Endothelial cell of umbilical vein (primary cell): ENCODE data around the gene SLIT1. TPM values are rescaled to one million over a fixed set of nuclear protein-coding genes. Genes with fewer than 3 reads are reported as not detected.

ENCODE experiments used
- BruUV-seq: library from RNA; stranded (reverse); fragments of 400-500 nt; replicated peaks from 2 replicates; lab custom pipeline; 2021; lab: Mats Ljungman, UMichigan
- CTCF ChIA-PET: fragments of 300-600, 350-600 bp; sonication (Branson Sonifier 250); formaldehyde crosslinking; loops from one replicate; lab custom pipeline; 2021; ENCODE audit warnings: antibody characterized with exemption, inconsistent platforms; lab: Charles Lee
- POLR2A ChIA-PET: fragments of 300-600, 350-600 bp; sonication (Branson Sonifier 250); formaldehyde crosslinking; loops from one replicate; lab custom pipeline; 2021; ENCODE audit warnings: antibody characterized with exemption, inconsistent platforms; lab: Charles Lee
- DNase-seq: peaks from one replicate; pipeline ENCODE4 v3.0.0-alpha.2; 2011; ENCODE audit warnings: low read depth, low spot score
- FAIRE-seq: peaks from 2 replicates; lab custom pipeline; 2011; peaks lifted over from hg19 to GRCh38; lab: Jason Lieb, UNC
- H2AFZ ChIP-seq: 2 replicates; pipeline ENCODE4 v1.6.0; 2012; ENCODE audit warnings: low read depth, low read length, control low read depth, inconsistent platforms
- H3K27ac ChIP-seq: 2 replicates; pipeline ENCODE4 v1.5.1; 2011; ENCODE audit warnings: low read depth, mild to moderate bottlenecking, control low read depth, low read length, moderate library complexity; ENCODE audit not compliant: insufficient read depth
- H3K27me3 ChIP-seq, 2 experiments: 2 replicates each; pipeline versions ENCODE4 v1.6.0 to v1.6.1; 2011; ENCODE audit warnings: low read length in 2 of 2, mixed read lengths in 1 of 2; ENCODE audit not compliant: control insufficient read depth in 2 of 2, insufficient read depth in 2 of 2
- H3K36me3 ChIP-seq, 2 experiments: 2 replicates in 1 of 2; 3 replicates in 1 of 2; pipeline ENCODE4 v1.5.1; 2011; ENCODE audit warnings: low read length in 2 of 2, mild to moderate bottlenecking in 1 of 2, moderate library complexity in 1 of 2; ENCODE audit not compliant: control insufficient read depth in 2 of 2, insufficient read depth in 2 of 2; ENCODE audit errors: extremely low read depth in 1 of 2
- H3K4me1 ChIP-seq: 3 replicates; pipeline ENCODE4 v1.5.1; 2011; ENCODE audit warnings: mild to moderate bottlenecking, low read length; ENCODE audit not compliant: control insufficient read depth, insufficient read depth; ENCODE audit errors: extremely low read depth
- H3K4me2 ChIP-seq: 2 replicates; pipeline ENCODE4 v1.6.1; 2011; ENCODE audit warnings: low read length, control low read depth, mixed read lengths; ENCODE audit not compliant: insufficient read depth
- H3K4me3 ChIP-seq, 3 experiments: fragments of 200-600 bp in 1 of 3; sonication (generic), shearing (Covaris generic) in 1 of 3; replicated peaks in 1 of 3; 2 replicates each; pipeline ENCODE4 v1.5.1; 2011 to 2016; ENCODE audit warnings: control low read depth in 3 of 3, low read length in 3 of 3, mild to moderate bottlenecking in 2 of 3, inconsistent platforms in 1 of 3, low read depth in 1 of 3, moderate library complexity in 1 of 3; ENCODE audit not compliant: insufficient read depth in 1 of 3
- H3K79me2 ChIP-seq: 2 replicates; pipeline ENCODE4 v1.6.0; 2012; ENCODE audit warnings: low read length, inconsistent platforms; ENCODE audit not compliant: control insufficient read depth, insufficient read depth
- H3K9ac ChIP-seq: replicated peaks from 2 replicates; pipeline ENCODE3; 2011; ENCODE audit warnings: low read length, control low read depth; ENCODE audit not compliant: insufficient read depth; ENCODE audit errors: extremely low read depth
- H3K9me1 ChIP-seq: replicated peaks from 3 replicates; pipeline ENCODE4 v1.6.0; 2011; ENCODE audit warnings: mild to moderate bottlenecking, low read length; ENCODE audit not compliant: control insufficient read depth, insufficient read depth; ENCODE audit errors: extremely low read depth
- H3K9me3 ChIP-seq: replicated peaks from 2 replicates; pipeline ENCODE4 v1.5.1; 2012; ENCODE audit warnings: low read length, inconsistent platforms; ENCODE audit not compliant: control insufficient read depth, insufficient read depth
- H4K20me1 ChIP-seq: replicated peaks from 2 replicates; pipeline ENCODE3; 2011; ENCODE audit warnings: mild to moderate bottlenecking, low read length; ENCODE audit not compliant: control insufficient read depth, insufficient read depth; ENCODE audit errors: extremely low read depth
- CTCF ChIP-seq, 2 donors: IDR thresholded peaks; 1 replicate in 1 of 2; 2 replicates in 1 of 2; pipeline ENCODE4 v1.5.1; 2011; ENCODE audit warnings: low read length in 2 of 2, mild to moderate bottlenecking in 2 of 2, moderate library complexity in 2 of 2, control low read depth in 1 of 2, inconsistent platforms in 1 of 2, low read depth in 1 of 2; ENCODE audit not compliant: insufficient read depth in 1 of 2; ENCODE audit errors: extremely low read depth in 1 of 2
- EZH2 ChIP-seq: IDR thresholded peaks from 2 replicates; pipeline ENCODE4 v1.6.1; 2012; ENCODE audit warnings: borderline replicate concordance, low read depth, mild to moderate bottlenecking, moderate library complexity, low read length, inconsistent platforms; ENCODE audit not compliant: severe bottlenecking
- FOS ChIP-seq: IDR thresholded peaks from 2 replicates; pipeline ENCODE4 v1.6.1; 2011; ENCODE audit warnings: mild to moderate bottlenecking, low read length, moderate library complexity, borderline replicate concordance; ENCODE audit not compliant: insufficient read depth
- GATA2 ChIP-seq: IDR thresholded peaks from 2 replicates; pipeline ENCODE4 v1.7.0; 2011; ENCODE audit warnings: low read depth, mild to moderate bottlenecking, moderate library complexity, mixed read lengths, low read length; ENCODE audit not compliant: insufficient read length, insufficient read depth
- JUN ChIP-seq: IDR thresholded peaks from 2 replicates; pipeline ENCODE4 v1.6.1; 2011; ENCODE audit warnings: borderline replicate concordance, low read depth; ENCODE audit not compliant: insufficient read length, insufficient read depth
- MAX ChIP-seq: IDR thresholded peaks from 2 replicates; pipeline ENCODE4 v1.6.1; 2011; ENCODE audit not compliant: insufficient read depth, insufficient read length
- MYC ChIP-seq: IDR thresholded peaks from one replicate; pipeline ENCODE4 v1.6.1; 2011; ENCODE audit warnings: mild to moderate bottlenecking, low read depth, low read length
- POLR2A ChIP-seq: IDR thresholded peaks from 2 replicates; pipeline ENCODE4 v1.6.1; 2012; ENCODE audit warnings: low read depth, mild to moderate bottlenecking, control low read depth, low read length
- POLR2AphosphoS5 ChIP-seq: IDR thresholded peaks from 2 replicates; pipeline ENCODE4 v1.6.1; 2012; ENCODE audit warnings: low read depth, mild to moderate bottlenecking, control low read depth, low read length, moderate library complexity; ENCODE audit not compliant: insufficient read depth
- dilution Hi-C: fragments of 300-500 bp; cut with MboI; formaldehyde crosslinking; loops from one replicate; pipeline ENCODE4 v1.15.0; 2019; ENCODE audit warnings: low sequenced_read_pairs; ENCODE audit not compliant: extremely low pct_ligation_motif_present
- intact Hi-C: fragments of 100-400 bp; cut with micrococcal nuclease; formaldehyde crosslinking; loops from one replicate; pipeline ENCODE4 v1.10.0; 2022
- polyA plus RNA-seq, 4 experiments: library from polyadenylated mRNA; depleted of rRNA in 3 of 4; stranded (reverse) in 3 of 4; unstranded in 1 of 4; fragments of >200 nt; gene quantifications; 2 replicates each; pipeline versions ENCODE4 v1.2.1 to v1.2.3, GENCODE V29; 2011 to 2012; ENCODE audit warnings: missing spikeins in 1 of 4
- total RNA-seq: library from RNA; stranded (reverse); gene quantifications from 2 replicates; pipeline ENCODE4 v1.2.3, GENCODE V29; 2021

SLIT1 gene
- total and polyA plus RNA-seq, 2 donors (not counting 3 experiments of a cell fraction or from before 2014, with no cell fraction given): 0.04 to 0.20 TPM

DNA sequence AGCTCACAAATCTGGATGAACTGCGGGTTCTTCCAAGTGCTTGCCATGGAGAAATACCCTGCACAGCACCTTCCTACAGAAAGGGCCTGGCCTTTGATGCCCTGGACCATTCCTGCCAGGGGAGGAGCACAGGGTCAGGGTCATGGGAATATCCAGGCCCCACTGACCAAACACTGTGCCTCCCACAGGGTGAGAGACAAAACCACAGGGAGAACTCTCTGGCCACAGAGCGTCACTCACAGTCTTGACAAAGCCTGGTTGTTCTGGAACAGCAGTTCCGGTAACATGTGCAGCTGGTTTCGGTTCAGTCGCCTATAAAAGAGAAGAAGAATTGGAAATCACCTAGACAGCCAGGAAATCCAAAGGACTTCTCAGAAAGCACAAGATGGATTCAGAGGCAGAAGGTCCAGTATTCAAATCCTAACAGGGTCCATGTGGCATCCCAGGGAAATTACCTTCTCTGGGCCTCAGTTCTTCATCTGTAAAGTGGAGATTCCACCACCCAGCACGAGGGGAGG, 28.1 kb downstream of the SLIT1 start:
- dilution Hi-C loops (no loop called here), intact Hi-C loops (no loop called here)
- H3K27me3 ChIP-seq: no peaks in the 10 kb centered on the region
- BruUV-seq: no TSS peak
- H2AFZ ChIP-seq: no peak overlapping the region
- DNase-seq (no peak), FAIRE-seq (no peak)
- no peak overlapping the region for H3K27ac ChIP-seq
- no peaks in the 10 kb centered on the region for H3K36me3 ChIP-seq
- ChIA-PET CTCF (interaction anchor here (0.9 to 1.8 kb wide), 3 partner anchors 25 to 85 kb away, joined by 3 to 4 read pairs (median 3); no protein-coding TSS in a partner anchor), POLR2A (interaction anchor here (0.6 kb wide), 1 partner anchor 87 kb away, joined by 5 read pairs; no protein-coding TSS in a partner anchor)
- H3K9ac ChIP-seq: no peak overlapping the region
- TF ChIP-seq JUN (no peak), MYC (no peak)
- no peak overlapping the region for H3K4me2 ChIP-seq
- no peak overlapping the region for H3K4me3 ChIP-seq
- H3K9me1 ChIP-seq: no peaks in the 10 kb centered on the region
- H3K4me1 ChIP-seq: no peaks in the 10 kb centered on the region
- no peaks in the 10 kb centered on the region for H3K79me2 ChIP-seq
- no peaks in the 10 kb centered on the region for H4K20me1 ChIP-seq
- no peaks in the 10 kb centered on the region for H3K9me3 ChIP-seq

- dilution Hi-C loops (no loop called here), intact Hi-C loops (no loop called here)
- ChIA-PET CTCF (no interaction called here), POLR2A (no interaction called here)
- H3K36me3 ChIP-seq: no peaks in the 10 kb centered on the region
- no peaks in the 10 kb centered on the region for H3K9me3 ChIP-seq
- DNase-seq (no peak), FAIRE-seq (no peak)
- H3K27ac ChIP-seq: no peak overlapping the region
- no peaks in the 10 kb centered on the region for H3K9me1 ChIP-seq
- H4K20me1 ChIP-seq: no peaks in the 10 kb centered on the region
- no peak for TF ChIP-seq EZH2
- TF ChIP-seq MYC: no peak
- no peak for TF ChIP-seq POLR2AphosphoS5
- no peak for TF ChIP-seq MAX
- TF ChIP-seq FOS: no peak
- TF ChIP-seq POLR2A: no peak
- no peak for TF ChIP-seq JUN
- no peak for TF ChIP-seq CTCF (IDR thresholded peaks at IDR 0.05; ENCODE audit: extremely low read depth in 1 of 2, insufficient read depth in 1 of 2, low read depth in 1 of 2, low read length in 2 of 2)
- TF ChIP-seq GATA2: no peak
- no peak overlapping the region for H2AFZ ChIP-seq
- H3K79me2 ChIP-seq: no peaks in the 10 kb centered on the region
- no peaks in the 10 kb centered on the region for H3K4me1 ChIP-seq
- no TSS peak for BruUV-seq
- no peak overlapping the region for H3K4me3 ChIP-seq
- no peak overlapping the region for H3K9ac ChIP-seq
- H3K27me3 ChIP-seq: no peaks in the 10 kb centered on the region
- H3K4me2 ChIP-seq: no peak overlapping the region
These were observed 31.0 kb downstream of the SLIT1 start for GRCh38 chr10:97154781-97155180.
